HG02623 (cell line): ENCODE data around the gene VPS37C.
"Not testable (repeated sequence)": the region's sequence is repeated elsewhere in the genome, so short reads cannot be mapped to it uniquely, and the experiment has no call there.

ENCODE experiments used
- ATAC-seq: cut with Tn5 transposase; IDR thresholded peaks from one replicate; pipeline ENCODE4 v1.9.1; 2021; ENCODE audit warnings: moderate library complexity; ENCODE audit not compliant: unreplicated experiment

Gene VPS37C

GRCh38 chr11:61161190-61162091, at the start of gene VPS37C:
TSS of gene VPS37C (minus strand) at chr11:61161426. CDS start at chr11:61138829, 22,597 bp downstream.
- ATAC-seq: peak; percentile 70

DNA sequence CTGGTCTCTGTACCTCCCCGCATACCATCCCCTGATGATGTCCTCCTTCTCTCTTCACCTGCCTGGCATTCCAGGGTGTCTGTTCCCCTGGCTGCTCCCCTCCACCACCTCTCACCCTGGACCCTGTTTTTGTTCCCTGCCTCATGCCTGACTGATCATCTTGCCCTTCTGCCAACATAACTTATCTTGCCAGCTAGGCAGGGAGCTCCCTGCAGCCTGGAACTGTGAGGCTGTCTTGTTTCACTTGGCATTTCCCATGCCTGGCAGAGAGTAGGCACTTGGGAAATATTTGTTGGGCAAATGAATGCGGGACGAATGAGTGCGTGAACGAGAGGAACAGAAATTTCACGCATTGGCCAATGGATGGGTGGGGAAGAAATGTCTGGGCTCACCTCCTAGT, 49.4 kb upstream of the VPS37C start:
- not testable (repeated sequence) for ATAC-seq

GRCh38 chr11:61207636-61208310, 46.5 kb upstream of the VPS37C start:
- not testable (repeated sequence) for ATAC-seq

DNA sequence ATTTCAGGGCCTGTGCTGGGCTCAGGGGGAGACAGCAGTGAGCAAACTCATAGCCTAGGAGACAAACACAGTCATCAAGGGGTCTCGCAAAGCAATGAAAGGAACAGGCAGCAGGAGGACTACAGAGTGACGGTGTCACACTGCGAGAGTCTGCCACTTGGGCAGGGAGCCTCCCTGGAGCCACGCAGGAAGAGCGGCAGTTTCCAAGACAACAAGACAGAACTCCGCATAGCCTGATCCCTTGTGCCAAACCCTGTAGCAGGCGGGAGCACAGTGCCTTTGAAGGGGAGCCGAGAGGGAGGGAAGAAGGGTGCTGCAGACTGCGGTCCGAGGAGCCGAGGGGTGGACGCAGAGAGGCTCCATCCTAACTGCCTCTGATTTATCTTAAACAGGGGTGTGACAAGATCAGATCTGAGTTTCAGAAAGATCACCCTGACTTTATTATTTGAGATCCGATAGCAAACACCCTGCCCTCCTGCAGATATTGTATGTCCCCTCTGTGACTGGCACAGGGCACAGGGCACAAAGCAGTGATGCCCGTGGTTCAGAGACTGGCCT, 43.4 kb upstream of the VPS37C start:
- ATAC-seq: not testable (repeated sequence)

DNA sequence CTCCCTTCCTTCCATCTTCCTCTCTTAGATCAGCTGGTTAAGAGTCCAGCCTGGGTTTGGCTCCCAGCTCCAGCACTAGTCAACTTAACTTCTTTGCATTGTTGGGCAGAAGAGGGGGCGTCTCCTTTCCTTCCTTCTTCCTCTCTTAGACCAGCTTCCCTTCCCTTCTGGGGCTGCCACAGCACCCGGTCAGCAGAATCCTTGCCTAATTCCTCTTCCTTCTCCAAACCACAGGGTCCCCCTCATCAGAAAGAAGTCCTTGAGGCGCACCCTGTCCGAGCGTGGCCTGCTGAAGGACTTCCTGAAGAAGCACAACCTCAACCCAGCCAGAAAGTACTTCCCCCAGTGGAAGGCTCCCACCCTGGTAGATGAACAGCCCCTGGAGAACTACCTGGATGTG, 42.6 kb upstream of the VPS37C start:
- not testable (repeated sequence) for ATAC-seq

DNA sequence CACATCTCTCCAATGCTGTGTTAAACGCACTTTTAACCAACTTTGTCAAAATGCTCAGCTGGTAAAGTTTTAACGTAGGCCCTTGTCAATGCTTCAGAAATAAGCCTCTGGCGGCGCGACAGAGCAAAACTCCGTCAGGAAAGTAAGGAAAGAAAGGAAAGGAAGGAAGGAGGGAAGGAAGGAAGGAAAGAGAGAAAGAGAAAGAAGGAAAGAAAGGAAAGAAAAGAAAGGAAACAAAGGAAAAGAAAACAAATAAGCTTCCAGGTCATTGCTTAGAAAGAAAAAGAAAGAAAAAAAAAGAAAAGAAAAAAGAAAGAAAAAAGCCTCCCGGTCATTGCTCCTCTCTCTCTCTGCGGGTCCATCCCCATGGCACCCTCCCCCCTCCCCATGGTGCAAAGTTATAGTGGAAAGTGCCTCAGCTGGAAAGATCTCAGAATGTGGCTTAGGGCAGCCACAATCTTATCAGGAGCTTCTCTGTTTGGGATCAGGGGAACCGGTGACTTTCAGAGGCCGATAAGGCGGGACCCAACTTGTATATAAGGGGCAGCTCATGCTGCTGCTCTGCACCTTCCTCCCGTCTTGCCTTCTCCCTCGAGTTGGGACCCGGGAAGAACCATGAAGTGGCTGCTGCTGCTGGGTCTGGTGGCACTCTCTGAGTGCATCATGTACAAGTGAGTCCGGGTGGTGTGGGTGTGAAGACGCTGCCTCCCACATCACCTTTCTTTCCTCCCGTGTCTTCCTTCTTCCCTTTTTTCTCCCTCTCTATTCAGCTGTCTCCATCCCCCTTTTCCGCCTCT, 41.9 kb upstream of the VPS37C start, which contains the start of gene PGA3:
TSS of gene PGA3 (plus strand) at position 566 of the 797 bp plus-strand sequence. CDS start at position 616, 50 bp downstream.
- ATAC-seq: not testable (repeated sequence)

DNA sequence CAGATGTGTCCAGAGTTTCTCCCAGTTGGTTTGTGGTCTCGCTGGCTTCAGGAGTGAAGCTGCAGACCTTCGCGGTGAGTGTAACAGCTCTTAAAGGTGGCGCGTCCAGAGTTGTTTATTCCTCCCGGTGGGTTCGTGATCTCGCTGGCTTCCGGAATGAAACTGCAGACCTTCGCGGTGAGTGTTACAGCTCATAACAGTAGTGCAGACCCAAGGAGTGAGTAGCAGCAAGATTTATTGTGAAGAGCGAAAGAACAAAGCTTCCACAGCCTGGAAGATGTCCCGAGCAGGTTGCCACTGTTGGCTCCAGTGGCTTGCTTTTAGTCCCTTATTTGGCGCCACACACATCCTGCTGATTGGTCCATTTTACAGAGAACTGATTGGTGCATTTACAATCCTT, 40.2 kb upstream of the VPS37C start:
- ATAC-seq: no peak

- ATAC-seq: no peak
Observed at GRCh38 chr11:61198948-61199523, 37.8 kb upstream of the VPS37C start.

- no peak for ATAC-seq
Observed at GRCh38 chr11:61198361-61198760, 37.1 kb upstream of the VPS37C start.

- no peak for ATAC-seq
Observed at GRCh38 chr11:61195719-61196118, 34.5 kb upstream of the VPS37C start.

GRCh38 chr11:61194981-61195695, 33.9 kb upstream of the VPS37C start:
- ATAC-seq: no peak

DNA sequence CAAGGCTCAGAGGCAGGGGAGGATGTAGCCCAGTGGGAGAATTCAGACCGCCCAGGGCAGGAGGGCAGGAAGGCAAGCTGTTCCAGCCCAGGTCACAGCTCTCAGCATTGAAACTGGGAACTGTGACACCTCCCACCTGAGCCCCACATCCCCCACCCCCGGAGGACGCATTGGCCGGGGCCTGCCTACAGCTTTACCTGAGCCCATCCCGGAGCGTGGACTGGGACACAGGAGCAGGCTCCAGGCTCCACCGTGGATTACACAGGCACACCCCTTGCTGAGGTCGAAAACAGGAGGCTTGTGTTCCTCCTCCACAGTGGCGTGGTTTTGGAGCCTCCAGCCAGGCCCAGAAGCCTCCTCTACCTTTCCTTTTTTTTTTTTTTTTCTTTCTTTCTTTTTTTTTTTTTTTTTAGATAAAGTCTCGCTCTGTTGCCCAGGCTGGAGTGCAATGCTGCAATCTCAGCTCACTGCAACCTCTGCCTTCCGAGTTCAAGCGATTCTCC, 33.0 kb upstream of the VPS37C start:
- no peak for ATAC-seq

DNA sequence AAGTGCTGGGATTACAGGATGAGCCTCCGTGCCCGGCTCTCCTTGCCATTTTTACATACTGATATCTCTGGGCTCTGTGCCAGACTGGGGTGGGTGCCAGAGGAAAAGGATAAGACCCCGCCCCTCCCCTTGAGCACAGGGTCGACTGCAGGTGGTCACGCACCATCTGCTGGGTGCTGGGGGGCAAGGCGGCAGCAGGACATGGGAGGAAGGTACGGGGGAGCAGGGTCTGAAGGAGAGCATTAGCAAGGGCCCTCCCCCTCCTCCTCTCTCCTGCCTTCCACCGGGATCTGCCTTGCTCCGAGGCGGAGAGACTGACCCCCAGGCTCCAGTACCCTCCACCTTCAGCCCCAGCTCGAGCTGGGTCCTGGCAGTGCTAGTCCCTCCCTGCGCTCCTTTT, 32.4 kb upstream of the VPS37C start:
- ATAC-seq: no peak

DNA sequence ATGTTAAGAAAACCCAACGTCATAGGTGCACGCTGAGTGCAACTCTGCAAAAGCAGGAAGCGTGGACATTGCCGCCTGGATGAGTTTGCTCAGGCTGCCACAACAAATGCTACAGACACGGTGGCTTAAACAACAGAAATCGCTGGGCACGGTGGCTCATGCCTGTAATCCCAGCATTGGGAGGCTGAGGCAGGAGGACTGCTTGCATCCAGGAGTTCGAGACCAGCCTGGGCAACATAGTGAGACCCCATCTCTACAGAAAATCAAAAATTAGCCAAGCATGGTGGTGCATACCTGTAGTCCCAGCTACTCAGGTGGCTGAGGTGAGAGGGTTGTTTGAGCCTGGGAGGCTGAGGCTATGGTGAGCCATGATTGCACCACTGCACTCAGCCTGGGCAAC, 28.7 kb upstream of the VPS37C start:
- ATAC-seq: no peak

DNA sequence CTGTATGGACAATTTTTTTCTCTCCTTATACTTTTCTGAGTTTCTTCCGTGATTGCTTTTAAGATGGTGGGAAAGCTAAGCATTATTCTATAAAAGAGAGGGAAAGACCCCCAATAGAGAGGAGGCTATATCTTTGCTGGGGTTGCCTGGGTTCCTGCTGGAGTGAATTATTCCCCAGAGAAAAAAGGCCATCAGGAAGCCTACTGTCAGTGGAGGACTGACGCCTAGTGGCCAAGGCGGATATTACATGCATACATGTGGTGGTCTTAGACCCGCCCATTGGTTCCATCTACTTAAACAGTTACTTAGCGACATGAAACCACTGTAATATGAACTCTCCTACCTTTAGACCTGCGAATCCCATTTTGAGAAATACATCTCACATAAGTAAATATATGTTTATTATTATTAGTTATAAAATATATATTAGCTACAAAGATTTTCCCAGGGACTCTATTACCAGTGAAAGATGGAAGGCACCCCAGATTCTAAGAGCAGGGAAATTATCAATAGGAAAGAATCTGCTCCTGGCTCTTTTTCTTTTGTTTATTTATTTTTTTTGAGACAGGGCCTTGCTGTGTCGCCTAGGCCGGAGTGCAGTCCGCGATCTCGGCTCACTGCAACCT, 26.4 kb upstream of the VPS37C start:
- no peak for ATAC-seq

- no peak for ATAC-seq
Observed at GRCh38 chr11:61186504-61186903, 25.3 kb upstream of the VPS37C start.

DNA sequence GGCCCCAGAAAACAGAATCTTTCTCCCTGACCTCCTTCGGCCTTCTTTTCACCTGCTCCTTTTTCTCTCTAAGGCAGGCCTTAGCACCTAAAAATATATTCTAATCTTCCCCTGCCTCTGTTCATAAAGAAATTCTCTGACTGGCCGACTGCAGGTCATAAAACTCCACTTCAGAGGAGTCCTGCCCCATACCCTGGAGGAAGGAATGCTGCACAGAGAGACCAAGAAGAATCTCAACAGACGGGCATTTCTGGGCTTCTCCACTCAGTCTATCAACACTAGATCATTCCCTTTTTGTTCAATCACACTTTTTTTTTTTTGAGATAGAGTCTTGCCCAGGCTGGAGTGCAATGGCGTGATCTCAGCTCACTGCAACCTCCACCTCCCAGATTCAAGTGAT, 22.4 kb upstream of the VPS37C start:
- no peak for ATAC-seq

GRCh38 chr11:61181489-61181888, 20.3 kb upstream of the VPS37C start:
- ATAC-seq: no peak

DNA sequence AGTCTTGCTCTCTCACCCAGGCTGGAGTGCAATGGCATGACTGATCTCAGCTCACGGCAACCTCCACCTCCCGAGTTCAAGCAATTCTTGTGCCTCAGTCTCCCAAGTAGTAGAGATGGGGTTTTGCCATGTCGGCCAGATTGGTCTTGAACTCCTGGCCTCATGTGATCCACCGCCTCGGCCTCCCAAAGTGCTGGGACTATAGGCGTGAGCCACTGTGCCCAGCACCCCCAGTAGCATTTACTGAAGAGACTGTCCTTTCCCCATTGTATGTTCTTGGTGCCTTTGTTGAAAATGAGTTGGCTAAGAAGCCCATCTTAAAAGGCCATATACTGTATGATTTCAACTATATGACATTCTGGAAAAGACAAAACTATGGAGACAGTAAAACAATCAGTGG, 19.0 kb upstream of the VPS37C start:
- ATAC-seq: not testable (repeated sequence)
